COLO668 (cell line): ENCODE data around the gene SLC39A9.

Experiments
- DNase-seq: peaks from one replicate; lab custom pipeline; 2025; ENCODE audit not compliant: unreplicated experiment; lab: John Stamatoyannopoulos, UW

Gene SLC39A9, protein sequence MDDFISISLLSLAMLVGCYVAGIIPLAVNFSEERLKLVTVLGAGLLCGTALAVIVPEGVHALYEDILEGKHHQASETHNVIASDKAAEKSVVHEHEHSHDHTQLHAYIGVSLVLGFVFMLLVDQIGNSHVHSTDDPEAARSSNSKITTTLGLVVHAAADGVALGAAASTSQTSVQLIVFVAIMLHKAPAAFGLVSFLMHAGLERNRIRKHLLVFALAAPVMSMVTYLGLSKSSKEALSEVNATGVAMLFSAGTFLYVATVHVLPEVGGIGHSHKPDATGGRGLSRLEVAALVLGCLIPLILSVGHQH

DNA sequence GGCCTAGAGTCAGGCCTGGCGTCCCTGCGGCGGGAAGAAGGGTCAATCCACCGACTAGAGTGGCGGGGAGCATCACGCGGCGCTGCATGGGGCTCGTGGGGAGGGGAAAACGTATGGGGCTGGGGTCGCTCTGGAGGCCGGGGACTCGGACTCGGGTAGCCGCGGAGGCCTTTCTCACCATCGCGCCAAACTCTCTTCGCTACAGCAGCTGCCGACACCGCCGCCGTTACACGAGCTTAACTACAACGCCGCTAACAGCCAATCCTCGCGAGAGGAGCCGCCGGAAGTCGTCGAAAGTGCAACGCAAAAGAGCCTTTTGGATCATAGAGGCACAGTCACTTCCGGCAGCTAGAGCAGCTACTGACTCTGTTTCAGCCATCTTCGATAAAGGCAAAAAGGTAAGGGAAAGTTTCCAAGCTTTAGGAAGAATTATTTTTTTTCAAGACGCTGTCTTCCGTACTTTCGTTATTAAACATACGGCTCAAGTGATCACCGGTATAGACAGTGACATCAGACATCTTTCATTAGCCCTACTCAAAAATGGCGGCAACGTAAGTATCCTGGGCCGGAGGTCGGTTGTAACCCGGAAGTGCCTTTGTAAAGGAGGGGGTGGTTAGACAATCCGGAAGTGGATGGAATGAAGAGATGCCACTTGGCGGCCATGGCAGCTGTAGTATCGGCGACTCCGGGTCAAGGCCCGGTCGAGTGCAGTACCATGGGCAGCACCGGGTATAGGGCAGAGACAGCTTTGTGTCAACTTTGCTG is at the start of gene SLC39A9, which contains the start of gene ERH:
TSS of gene SLC39A9 (plus strand) at position 640 of the 765 bp plus-strand sequence. CDS start 678 bp downstream, outside the sequence.
TSS of gene ERH (minus strand) at position 247 of the 765 bp plus-strand sequence. CDS start at position 181, 66 bp downstream.
- peak; percentile 97 for DNase-seq

DNA sequence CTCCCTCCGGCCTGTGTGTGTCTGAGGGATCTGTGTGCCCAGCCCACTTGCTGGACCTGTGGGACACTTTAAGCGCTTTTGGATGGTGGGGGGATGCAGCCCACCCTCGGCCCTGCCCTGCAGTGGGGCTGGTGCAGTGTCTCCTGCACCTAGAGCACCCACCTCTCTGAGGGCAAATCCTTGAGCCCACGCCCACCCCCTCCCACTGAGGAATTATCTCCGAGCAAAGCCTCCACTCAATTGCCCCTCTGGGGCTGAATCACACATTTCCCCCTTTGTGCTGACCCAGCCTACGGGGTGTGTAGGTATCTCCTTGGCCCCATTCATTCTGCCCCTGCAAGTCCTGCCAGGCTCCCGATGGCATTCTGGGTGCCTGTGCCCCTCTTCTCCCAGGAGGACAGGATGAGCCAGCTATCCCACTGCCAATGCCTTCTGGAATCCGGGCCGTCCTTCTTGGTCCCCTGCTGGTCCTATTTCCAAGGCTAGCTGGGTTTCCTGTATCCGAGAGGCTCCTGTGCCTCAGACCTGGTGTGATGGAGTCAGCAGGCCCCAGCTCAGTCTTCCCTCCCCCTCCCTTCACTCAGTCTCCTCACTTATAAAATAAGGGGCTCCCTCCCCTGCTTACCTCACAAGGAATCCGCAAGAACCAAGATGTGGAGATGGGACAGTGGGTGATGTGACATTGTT is 49.3 kb upstream of the SLC39A9 start:
- no peak for DNase-seq

DNA sequence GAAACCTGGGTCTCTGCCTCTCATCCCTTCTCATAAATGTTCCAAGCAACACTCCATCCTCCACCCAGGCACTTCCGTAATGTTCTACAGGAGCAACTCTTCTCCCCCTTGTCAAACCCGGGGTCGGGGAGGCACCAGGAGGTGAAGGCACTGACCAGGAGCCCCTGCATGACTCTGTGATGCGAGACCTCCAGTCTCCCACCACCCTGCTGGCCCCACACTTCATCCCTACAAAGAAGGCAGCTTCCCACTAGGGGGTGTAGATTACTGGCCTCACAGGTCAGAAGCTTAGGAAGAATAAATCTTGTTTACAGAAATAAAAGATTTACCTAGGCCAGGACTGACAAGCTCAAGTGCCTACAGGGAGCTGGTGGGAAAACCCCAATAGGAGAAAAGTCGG is 47.6 kb upstream of the SLC39A9 start:
- no peak for DNase-seq

DNA sequence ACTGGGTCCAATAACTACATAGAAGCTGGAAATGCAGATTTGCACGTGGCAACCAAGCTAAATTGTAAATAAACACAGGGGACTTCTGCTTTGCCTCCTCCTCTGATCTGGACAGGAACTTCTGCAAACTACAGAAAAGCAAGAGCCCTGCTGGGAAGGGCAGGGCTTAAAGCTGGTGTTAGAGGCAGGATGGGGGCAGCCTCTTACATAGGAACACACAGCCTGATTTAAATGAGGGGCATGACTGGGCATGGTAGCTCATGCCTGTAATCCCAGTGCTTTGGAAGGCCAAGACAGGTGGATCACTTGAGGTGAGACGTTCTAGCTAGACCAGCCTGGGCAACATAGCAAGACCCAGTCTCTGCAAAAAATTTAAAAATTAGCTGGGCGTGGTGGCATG is 47.1 kb upstream of the SLC39A9 start:
- DNase-seq, result no peak

DNA sequence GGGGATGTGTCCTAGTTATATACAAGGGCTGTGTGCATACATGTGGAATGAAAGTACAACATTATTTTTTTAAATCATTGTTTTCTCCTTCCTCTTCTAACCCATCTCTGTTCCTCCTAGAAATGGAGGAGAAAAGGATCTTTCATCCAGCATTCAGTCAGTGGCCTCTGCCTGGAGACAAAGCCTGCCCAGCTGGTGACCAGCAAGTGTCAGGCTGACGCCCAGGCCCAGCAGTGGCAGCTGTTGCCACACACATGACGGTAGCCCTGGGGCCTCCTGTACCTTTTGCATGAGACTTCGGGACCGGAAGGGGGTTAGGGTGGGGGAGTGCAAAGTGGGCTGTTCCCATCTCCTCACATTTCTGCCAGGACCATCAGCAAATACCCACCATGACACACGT is 46.6 kb upstream of the SLC39A9 start:
- DNase-seq, result no peak

DNA sequence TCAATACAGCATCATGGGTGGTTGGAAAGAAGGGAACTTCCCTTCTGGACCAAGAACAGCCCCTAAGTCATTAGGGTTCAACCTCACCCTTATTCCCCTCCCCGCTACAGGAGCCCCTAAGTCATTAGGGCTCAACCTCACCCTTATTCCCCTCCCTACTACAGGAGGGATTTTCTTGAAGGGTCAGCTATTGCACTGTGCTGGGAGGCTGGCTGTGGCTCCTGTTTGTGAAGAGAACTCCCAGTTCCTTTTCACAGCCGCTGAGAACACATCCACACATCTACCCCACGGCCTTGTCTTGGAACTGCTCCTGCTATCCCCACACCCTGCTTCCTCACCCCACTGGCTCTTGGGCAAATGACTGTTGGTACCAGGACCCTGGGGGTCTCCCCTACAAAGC is 45.3 kb upstream of the SLC39A9 start:
- no peak for DNase-seq

DNA sequence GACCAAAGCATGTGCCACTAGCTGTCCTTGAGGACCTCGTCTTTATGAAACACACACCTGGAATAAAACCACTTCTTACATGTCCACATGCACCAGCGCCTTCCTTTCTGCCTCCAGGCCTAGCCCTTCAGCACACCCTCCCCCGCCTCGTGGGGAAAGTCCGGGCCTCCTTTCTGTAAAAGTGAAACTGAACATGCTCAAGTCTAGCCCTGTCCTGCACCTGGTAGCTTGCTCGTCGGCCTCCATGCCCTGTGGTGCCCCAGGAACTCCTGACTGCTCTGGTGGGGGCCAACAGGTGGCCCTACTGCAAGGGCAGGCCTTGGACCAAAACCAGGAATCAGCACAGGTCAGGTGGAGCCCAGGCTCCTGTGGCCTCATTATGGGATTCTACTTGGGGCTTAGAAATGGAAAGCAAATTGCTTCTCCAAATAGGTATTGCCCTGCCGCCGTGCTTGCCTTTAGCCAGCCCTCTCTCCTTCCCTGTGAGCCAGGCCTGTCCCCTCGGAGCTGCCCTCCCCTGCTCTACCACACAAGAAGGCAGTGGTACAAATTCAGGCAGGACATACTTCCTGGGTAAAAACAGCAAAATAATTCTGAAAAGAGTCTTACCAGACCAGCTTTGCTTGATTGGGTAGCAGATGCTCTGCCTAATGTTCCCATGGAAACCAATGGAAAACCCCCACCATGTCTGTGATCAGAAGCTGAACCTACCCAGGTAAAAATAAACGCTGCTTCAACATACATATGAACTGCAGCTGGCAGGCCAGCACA is 43.9 kb upstream of the SLC39A9 start:
- DNase-seq, result peak; percentile 59

DNA sequence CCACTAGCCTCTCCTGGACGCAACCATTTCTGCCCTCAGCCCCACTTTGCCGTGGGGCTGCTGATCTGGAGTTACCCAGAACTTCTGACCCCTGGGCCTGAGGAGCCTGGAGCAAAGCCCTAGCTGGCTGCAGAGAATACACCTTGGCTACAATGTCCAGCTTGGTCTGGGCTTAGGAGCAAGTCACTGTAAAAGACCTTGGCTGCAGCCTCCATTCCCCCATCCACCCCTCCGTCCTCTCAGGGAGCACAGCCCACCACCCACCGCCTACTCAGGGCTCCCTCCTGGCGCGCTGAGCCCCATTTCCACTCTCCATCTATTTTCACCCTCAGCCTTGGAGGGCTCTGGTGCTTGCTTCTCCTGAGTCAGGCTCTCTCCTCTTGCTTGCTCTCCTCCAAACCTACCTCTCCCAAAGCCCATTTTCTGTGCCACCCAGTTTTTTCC is 43.3 kb upstream of the SLC39A9 start:
- DNase-seq, result no peak

DNA sequence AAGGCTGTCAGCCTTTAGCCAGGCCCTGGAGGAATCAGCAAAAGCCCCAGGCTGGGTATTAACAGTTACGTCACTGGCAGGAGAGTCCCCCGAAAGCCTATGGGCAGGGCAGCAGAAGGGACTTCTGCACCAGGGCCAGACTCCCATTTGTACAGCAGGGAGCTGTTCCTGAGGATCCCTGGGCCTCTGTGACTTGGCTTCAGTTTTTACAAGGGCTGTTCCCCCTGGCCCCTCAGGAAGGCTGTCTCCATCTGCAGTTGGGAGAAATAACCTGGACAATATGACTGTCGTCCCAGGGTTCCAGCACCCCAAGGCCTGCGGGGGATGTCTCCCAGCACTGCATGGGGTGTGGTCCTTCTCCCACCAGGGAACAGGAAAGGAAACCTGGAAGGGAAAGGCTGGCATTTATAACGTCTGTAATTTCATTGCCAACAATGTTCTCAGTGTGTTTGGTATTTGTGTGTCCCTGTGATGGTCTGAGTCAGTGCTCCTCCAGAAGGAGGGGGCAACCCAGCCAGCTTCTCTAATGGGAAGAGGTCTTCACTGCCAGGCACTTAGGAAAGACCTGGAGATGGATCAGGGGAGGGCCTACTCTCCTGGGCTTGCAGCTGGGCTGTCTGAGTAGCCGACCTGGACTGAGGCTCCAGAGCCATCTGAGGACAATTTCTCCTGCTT is 42.7 kb upstream of the SLC39A9 start:
- no peak for DNase-seq

DNA sequence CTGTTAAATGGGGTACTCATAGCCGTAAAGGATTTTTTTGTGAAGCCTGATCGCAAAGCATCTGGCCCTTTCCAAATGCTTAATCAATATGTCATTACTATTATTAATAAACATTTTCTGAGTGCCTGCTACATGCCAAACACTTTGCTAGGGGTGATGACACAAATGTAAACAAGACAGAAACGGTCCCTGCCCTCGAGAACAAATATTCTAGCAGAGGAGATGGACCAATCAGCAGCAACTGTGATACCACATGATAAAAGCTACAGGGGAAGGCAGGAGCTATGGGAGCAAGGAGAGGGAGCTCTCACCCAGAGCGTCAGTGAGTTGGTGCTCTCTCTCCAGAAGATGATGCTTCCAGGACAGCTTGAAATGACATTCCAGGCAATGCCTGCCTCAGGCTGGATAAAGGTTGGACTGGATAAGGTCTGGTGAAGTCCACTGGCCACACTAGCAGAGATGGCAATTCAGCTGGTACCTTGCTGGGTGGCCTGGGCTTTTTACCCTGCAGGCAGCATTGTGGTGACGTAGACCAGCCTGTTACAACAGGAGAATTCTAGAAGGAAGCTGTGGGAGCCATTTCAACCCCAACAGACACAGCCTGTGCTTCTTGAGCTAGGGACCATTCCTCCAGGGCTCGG is 41.5 kb upstream of the SLC39A9 start:
- no peak for DNase-seq

DNA sequence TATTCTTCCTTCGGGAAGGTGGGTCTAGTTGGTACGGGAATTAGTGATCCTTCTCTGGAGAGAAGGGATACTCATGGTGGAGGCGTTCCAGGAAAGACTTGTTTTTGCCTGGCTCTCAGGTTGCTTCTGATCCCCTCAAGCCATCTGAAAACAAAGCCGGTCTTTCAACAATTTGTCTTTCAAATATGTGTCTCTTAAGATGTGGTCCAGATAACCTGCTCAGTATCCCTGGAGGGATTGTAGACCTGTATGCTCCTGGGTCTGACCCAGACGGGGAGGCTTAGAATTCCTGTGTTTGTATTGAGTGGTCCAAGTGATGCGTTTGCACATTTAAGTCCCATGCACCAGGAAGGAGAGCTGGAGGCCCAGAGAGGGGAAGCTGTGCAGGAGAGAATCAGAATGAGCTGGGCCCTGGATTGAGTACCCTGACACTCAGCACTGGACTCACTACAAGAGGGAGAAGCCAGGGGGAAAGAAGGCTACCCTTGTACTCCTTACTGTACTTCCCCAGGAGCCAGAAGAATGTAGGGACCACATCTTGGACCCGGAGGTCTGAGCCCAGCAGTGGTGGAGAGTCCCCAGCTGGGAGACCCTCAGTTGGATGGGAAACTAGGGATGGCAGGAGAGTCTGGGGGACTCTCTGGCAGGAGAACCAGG is 40.8 kb upstream of the SLC39A9 start:
- DNase-seq, result no peak

DNA sequence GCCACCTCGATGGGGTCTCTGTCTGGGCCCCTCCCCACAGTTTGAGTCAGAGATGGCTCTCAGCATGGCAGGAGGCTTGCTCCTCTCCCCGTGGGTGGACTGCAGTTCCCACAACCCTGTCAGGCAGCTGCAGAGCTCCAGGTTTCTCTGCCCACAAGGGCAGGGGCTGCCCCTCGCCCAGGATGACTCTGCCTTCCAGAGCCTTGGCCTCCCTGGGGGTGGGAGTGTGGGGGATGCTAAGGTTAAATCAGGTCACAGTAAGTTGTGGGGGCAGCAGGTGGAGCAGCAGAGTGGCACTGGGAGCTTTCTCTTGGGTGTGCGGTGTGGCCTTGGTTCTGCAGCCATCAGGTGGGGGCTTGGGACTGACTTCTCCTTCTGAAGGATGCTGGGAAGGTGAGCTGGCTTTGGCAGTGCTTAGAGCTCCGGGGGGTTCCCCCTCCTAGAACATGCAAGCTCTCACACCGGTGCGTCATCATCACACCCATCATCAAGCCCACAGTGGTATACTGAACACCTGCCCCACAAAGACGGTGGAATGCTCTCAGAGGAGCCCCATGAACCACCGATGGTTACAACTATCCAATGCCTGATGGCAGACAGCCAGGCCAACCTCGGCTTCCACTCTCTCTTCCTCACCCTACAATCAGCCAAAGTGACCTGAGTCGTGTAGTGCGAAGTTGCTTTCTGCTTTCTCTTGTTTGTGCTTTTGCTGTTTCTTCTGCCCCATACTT is 40.1 kb upstream of the SLC39A9 start:
- no peak for DNase-seq

DNA sequence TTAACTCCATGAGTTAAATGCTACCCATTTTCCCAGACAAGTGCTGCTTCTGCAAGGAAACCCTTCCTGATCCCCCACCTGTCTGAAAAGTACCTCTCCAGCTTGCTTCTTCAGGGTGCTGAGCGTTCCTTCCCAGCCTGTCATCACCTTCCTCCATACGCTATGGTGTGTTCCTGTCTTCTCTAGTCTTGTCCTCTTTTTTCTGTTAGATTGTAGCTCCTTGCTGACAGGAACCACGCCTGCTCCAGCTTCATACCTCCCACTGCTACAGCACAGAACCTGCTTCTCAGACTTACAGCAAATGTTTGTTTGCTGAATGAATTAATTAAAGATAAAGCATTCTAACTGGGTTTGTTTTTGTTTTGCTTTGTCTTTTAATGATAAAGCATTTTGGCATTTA is 39.5 kb upstream of the SLC39A9 start:
- DNase-seq, result no peak

DNA sequence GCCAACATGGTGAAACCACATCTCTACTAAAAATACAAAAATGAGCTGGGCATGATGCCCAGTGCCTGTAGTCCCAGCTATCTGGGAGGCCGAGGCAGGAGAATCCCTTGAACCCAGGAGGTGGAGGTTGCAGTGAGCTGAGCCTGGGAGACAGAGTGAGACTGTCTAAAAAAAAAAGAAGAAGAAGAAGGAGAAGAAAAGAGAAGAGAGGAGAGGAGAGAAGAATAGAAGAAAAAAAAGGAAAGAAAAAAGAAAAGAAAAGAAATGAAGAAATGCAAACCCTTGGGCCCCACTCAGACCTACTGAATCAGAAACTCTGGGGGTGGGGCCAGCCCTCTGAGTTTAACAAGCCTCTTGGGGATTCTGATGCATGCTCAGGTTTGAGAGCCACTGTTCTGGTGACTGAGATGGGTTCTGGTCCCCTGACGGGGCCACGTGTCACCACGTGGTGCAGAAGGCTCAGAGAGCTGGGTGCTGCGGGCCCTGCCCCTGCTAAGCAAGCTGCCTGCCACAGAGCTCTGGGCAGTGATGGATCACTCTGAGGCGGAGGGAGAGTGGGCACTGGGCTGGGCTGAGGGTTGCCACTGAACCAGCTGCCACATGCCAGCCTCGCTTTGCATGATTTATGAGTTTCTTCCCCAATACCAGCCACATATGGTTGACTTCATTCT is 37.9 kb upstream of the SLC39A9 start:
- DNase-seq, result no peak

DNA sequence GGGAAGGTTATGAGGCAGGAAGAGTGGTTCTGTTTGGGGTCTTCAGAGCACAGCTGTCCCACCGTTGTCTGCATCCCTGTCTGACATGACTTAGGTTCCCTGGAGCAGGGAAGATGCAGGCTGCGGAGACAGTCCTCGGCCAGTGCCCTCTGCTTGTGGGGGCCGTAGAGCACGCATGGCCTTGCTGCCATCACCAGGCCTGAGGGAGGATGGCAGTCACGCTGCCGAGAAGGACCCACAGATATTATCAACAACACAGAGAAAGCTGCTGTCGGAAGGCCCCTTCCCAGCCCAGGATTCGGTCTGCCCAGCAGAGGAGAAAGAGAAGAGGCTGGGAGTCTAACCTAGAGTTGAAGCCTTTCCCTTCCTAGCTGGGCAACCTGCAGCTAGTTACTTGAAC is 35.4 kb upstream of the SLC39A9 start:
- no peak for DNase-seq

DNA sequence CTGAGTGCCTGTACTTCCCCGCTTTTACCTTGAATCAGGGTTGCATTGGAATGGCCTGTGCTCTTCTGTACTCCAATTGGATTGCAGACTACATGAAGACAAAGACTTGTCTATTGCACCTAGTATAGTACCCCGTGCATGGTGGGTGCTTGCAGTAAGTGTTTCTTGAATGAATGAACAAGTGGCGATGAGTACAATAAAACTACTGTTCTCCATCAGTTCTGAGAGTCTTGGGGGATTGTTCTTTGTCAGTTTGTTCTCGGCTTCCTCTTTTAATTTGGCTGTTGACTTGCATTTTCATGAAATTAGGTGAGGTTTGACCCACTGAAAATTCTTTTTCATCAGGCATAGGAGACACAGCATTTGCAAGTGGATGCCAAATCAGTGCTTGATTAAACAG is 34.5 kb upstream of the SLC39A9 start:
- no peak for DNase-seq

DNA sequence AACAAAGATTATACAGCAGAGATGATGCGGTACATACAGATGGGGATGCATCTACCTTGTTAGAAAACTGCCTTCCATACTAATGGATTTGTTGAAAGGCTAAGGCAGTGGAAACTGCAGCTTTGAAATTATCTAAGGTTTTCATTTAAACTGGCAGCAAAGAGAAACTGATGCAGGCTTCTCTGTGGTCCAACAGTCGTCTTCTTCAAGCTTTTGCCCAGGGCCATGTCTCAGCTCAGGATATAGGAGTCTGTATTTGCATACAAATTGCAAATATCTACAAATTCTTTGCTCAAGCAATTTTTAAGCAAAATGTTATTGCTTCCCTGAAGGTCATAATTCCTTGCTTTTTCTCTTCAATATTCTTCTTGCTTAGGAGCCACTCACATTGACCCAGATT is 34.1 kb upstream of the SLC39A9 start:
- DNase-seq, result no peak

DNA sequence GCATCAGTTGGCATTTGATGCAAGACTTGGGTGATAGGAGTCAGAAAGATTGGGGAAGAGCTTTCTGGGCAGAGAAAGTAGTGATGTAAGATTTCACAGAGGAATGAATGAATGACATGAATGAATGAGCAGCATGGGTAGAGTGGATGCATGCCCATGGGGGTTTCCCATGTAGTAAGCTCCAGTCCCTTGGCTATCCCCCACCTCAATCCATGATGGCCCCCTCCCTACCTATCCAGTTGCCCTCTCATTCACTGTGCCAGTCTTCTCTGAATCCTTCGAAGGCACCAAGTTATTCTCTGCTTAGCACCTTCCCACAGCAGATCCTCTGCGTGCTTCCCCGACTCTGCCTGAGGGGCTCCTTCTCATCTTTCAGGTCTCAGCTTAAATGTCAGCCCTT is 32.4 kb upstream of the SLC39A9 start:
- no peak for DNase-seq
